ENCODE data around the gene CDK2. TPM values are rescaled to one million over a fixed set of nuclear protein-coding genes. Genes with fewer than 3 reads are reported as not detected.

The CDK2 gene
- total RNA-seq, 1 donor from 2014 or later, result 43.0 TPM

- Mint-ChIP-seq H3K27me3 (ENCODE audit: unreplicated experiment) (peaks cover 5% of the 10 kb centered on the region), H3K27ac (ENCODE audit: unreplicated experiment) (no peak overlapping the region), H3K9me3 (ENCODE audit: unreplicated experiment) (no peaks in the 10 kb centered on the region), H3K4me1 (ENCODE audit: unreplicated experiment) (no peaks in the 10 kb centered on the region), H3K36me3 (ENCODE audit: low read depth, unreplicated experiment) (peaks cover 35% of the 10 kb centered on the region), H3K4me3 (ENCODE audit: unreplicated experiment) (no peak overlapping the region)
- DNase-seq (ENCODE audit: low spot score), result no peak
- no peak for TF ChIP-seq CTCF (IDR thresholded peaks at IDR 0.05; ENCODE audit: unreplicated experiment)
These were observed 20.1 kb upstream of the CDK2 start for GRCh38 chr12:55946553-55946952.

GRCh38 chr12:55955344-55955743 is 11.3 kb upstream of the CDK2 start:
- TF ChIP-seq CTCF (IDR thresholded peaks at IDR 0.05; ENCODE audit: unreplicated experiment), result no peak
- Mint-ChIP-seq H3K27ac (ENCODE audit: unreplicated experiment) (no peak overlapping the region), H3K36me3 (ENCODE audit: low read depth, unreplicated experiment) (peaks cover 30% of the 10 kb centered on the region), H3K4me1 (ENCODE audit: unreplicated experiment) (peaks cover 2% of the 10 kb centered on the region), H3K4me3 (ENCODE audit: unreplicated experiment) (no peak overlapping the region), H3K27me3 (ENCODE audit: unreplicated experiment) (peaks cover 6% of the 10 kb centered on the region), H3K9me3 (ENCODE audit: unreplicated experiment) (no peaks in the 10 kb centered on the region)
- DNase-seq (ENCODE audit: low spot score), result no peak

GRCh38 chr12:55955800-55956508 is 10.7 kb upstream of the CDK2 start:
- Mint-ChIP-seq H3K4me3 (ENCODE audit: unreplicated experiment) (no peak overlapping the region), H3K9me3 (ENCODE audit: unreplicated experiment) (no peaks in the 10 kb centered on the region)

GRCh38 chr12:55957106-55957859 is 9.3 kb upstream of the CDK2 start:
- no peak for TF ChIP-seq CTCF (IDR thresholded peaks at IDR 0.05; ENCODE audit: unreplicated experiment)
- H3K4me3 Mint-ChIP-seq (ENCODE audit: unreplicated experiment), result no peak overlapping the region
- H3K4me1 Mint-ChIP-seq (ENCODE audit: unreplicated experiment), result peaks cover 2% of the 10 kb centered on the region
- no peak overlapping the region for H3K27ac Mint-ChIP-seq (ENCODE audit: unreplicated experiment)
- no peak for DNase-seq (ENCODE audit: low spot score)
- no peaks in the 10 kb centered on the region for H3K9me3 Mint-ChIP-seq (ENCODE audit: unreplicated experiment)
- H3K36me3 Mint-ChIP-seq (ENCODE audit: low read depth, unreplicated experiment), result peaks cover 18% of the 10 kb centered on the region
- peaks cover 6% of the 10 kb centered on the region for H3K27me3 Mint-ChIP-seq (ENCODE audit: unreplicated experiment)

More at GRCh38 chr12:55955800-55956508, 10.7 kb upstream of the CDK2 start:
- no peak for TF ChIP-seq CTCF (IDR thresholded peaks at IDR 0.05; ENCODE audit: unreplicated experiment)
- no peak overlapping the region for H3K27ac Mint-ChIP-seq (ENCODE audit: unreplicated experiment)
- peak; percentile 33 for DNase-seq (ENCODE audit: low spot score)
- peaks cover 30% of the 10 kb centered on the region for H3K36me3 Mint-ChIP-seq (ENCODE audit: low read depth, unreplicated experiment)
- H3K4me1 Mint-ChIP-seq (ENCODE audit: unreplicated experiment), result peaks cover 2% of the 10 kb centered on the region
- peaks cover 6% of the 10 kb centered on the region for H3K27me3 Mint-ChIP-seq (ENCODE audit: unreplicated experiment)

- H3K36me3 Mint-ChIP-seq (ENCODE audit: low read depth, unreplicated experiment), result peaks cover 4% of the 10 kb centered on the region
- DNase-seq (ENCODE audit: low spot score), result no peak
- peak overlapping the region; percentile 12 for H3K4me3 Mint-ChIP-seq (ENCODE audit: unreplicated experiment)
- TF ChIP-seq CTCF (IDR thresholded peaks at IDR 0.05; ENCODE audit: unreplicated experiment), result no peak
- H3K27ac Mint-ChIP-seq (ENCODE audit: unreplicated experiment), result peak overlapping the region; percentile 70
- peaks cover 30% of the 10 kb centered on the region for H3K4me1 Mint-ChIP-seq (ENCODE audit: unreplicated experiment)
- no peaks in the 10 kb centered on the region for H3K9me3 Mint-ChIP-seq (ENCODE audit: unreplicated experiment)
- peaks cover 10% of the 10 kb centered on the region for H3K27me3 Mint-ChIP-seq (ENCODE audit: unreplicated experiment)
These were observed 2.9 kb upstream of the CDK2 start for GRCh38 chr12:55963760-55964159.
